A549 (cell line): Measurements from ENCODE around the gene HOXA10. TPM values are rescaled to one million over a fixed set of nuclear protein-coding genes. Genes with fewer than 3 reads are reported as not detected.

Source experiments
- ATAC-seq, 2 experiments: fragments of 200-7000 bp in 1 of 2; fragments of >200 bp in 1 of 2; cut with Nextera tagmentation in 1 of 2; cut with Tn5 transposase in 1 of 2; 3 replicates each; pipeline versions ENCODE4 v1.8.0 to v1.9.1; 2018 to 2020; ENCODE audit warnings: mild to moderate bottlenecking in 1 of 2, moderate library complexity in 1 of 2
- CTCF ChIA-PET: fragments of 300-600 bp; sonication (Branson Sonifier 250); formaldehyde crosslinking; extraction: SDS; loops from one replicate; lab custom pipeline; 2021; ENCODE audit warnings: antibody characterized with exemption, inconsistent platforms; lab: Yijun Ruan, JAX
- POLR2A ChIA-PET: fragments of 350-600 bp; formaldehyde crosslinking; extraction: SDS; loops from one replicate; lab custom pipeline; 2021; ENCODE audit warnings: antibody characterized with exemption, inconsistent platforms; lab: Yijun Ruan, JAX
- DNase-seq, 2 experiments: peaks; one replicate each; pipeline versions ENCODE4 v3.0.0 to v3.0.0-alpha.2; 2011 to 2016; ENCODE audit warnings: low read depth in 1 of 2, low spot score in 1 of 2
- FAIRE-seq: peaks from 2 replicates; lab custom pipeline; 2011; peaks lifted over from hg19 to GRCh38; lab: Jason Lieb, UNC
- H3K27ac ChIP-seq, 2 experiments: fragments of >200 bp; sonication (Bioruptor Twin); formaldehyde crosslinking; 3 replicates each; pipeline ENCODE4 v1.5.1; 2016 to 2017
- H3K4me1 ChIP-seq: fragments of >200 bp; sonication (Bioruptor Twin); formaldehyde crosslinking; 3 replicates; pipeline ENCODE4 v1.6.1; 2016
- H3K4me2 ChIP-seq: fragments of >200 bp; sonication (Bioruptor Twin); formaldehyde crosslinking; 3 replicates; pipeline ENCODE4 v1.6.1; 2016
- H3K4me3 ChIP-seq: fragments of >200 bp; sonication (Bioruptor Twin); formaldehyde crosslinking; 3 replicates; pipeline ENCODE4 v1.5.1; 2016
- H3K9me3 ChIP-seq: fragments of >200 bp; sonication (Bioruptor Twin); formaldehyde crosslinking; 3 replicates; pipeline ENCODE4 v1.6.1; 2016
- BHLHE40 ChIP-seq: IDR thresholded peaks from 2 replicates; pipeline ENCODE4 v1.6.1; 2012; ENCODE audit warnings: low read depth, low read length, inconsistent platforms
- CEBPB ChIP-seq, 2 experiments: fragments of >200 bp in 1 of 2; sonication (Bioruptor Twin) in 1 of 2; formaldehyde crosslinking in 1 of 2; IDR thresholded peaks; 2 replicates each; pipeline ENCODE4 v1.6.1; 2012 to 2016
- CHD2 ChIP-seq: fragments of 150-350 bp; IDR thresholded peaks from 2 replicates; pipeline ENCODE4 v1.6.1; 2014; ENCODE audit warnings: low read length; ENCODE audit not compliant: partially characterized antibody
- CHD4 ChIP-seq: fragments of 200-600 bp; sonication (generic); IDR thresholded peaks from 2 replicates; pipeline ENCODE4 v1.6.1; 2016; ENCODE audit warnings: antibody characterized with exemption, mild to moderate bottlenecking, borderline replicate concordance
- FOSL2 ChIP-seq, 2 experiments: fragments of 450-650 bp in 1 of 2; fragments of >200 bp in 1 of 2; sonication (Bioruptor Twin) in 1 of 2; formaldehyde crosslinking; IDR thresholded peaks; 2 replicates each; pipeline versions ENCODE4 v1.5.0 to v1.6.1; 2016 to 2020; ENCODE audit warnings: mild to moderate bottlenecking in 1 of 2, moderate library complexity in 1 of 2
- GATA3 ChIP-seq: IDR thresholded peaks from 2 replicates; pipeline ENCODE4 v1.6.1; 2012; ENCODE audit warnings: borderline replicate concordance
- HDAC2 ChIP-seq: fragments of 200-600 bp; sonication (generic); IDR thresholded peaks from 2 replicates; pipeline ENCODE4 v1.6.1; 2016
- JUN ChIP-seq, 2 experiments: fragments of >200 bp; sonication (Bioruptor Twin); formaldehyde crosslinking; IDR thresholded peaks; 2 replicates in 1 of 2; 3 replicates in 1 of 2; pipeline ENCODE4 v1.6.1; 2016 to 2017
- MAX ChIP-seq: IDR thresholded peaks from 2 replicates; pipeline ENCODE4 v1.6.1; 2012
- PHF8 ChIP-seq: fragments of 200-600 bp; sonication (generic); IDR thresholded peaks from 2 replicates; pipeline ENCODE4 v1.6.1; 2016; ENCODE audit warnings: low read depth, mild to moderate bottlenecking, antibody characterized with exemption, moderate library complexity, borderline replicate concordance
- POLR2AphosphoS2 ChIP-seq: conservative IDR thresholded peaks from 2 replicates; pipeline ENCODE4 v1.6.1; 2012; ENCODE audit warnings: low read length, improper control_type of control experiment, inconsistent platforms
- RAD21 ChIP-seq, 2 experiments: fragments of >200 bp in 1 of 2; sonication (Bioruptor Twin) in 1 of 2; formaldehyde crosslinking in 1 of 2; IDR thresholded peaks in 1 of 2; conservative IDR thresholded peaks in 1 of 2; 2 replicates in 1 of 2; 3 replicates in 1 of 2; pipeline ENCODE4 v1.6.1; 2012 to 2018; ENCODE audit warnings: inconsistent platforms in 1 of 2
- RARB ChIP-seq: fragments of 250-450 bp; sonication (Bioruptor Pico); IDR thresholded peaks from 2 replicates; pipeline ENCODE4 v1.8.0; 2021; ENCODE audit warnings: mild to moderate bottlenecking, moderate library complexity
- RCOR1 ChIP-seq: fragments of 150-350 bp; IDR thresholded peaks from 2 replicates; pipeline ENCODE4 v1.6.1; 2014; ENCODE audit warnings: antibody characterized with exemption, low read length, low read depth
- SMC3 ChIP-seq: fragments of >200 bp; sonication (Bioruptor Twin); formaldehyde crosslinking; IDR thresholded peaks from 3 replicates; pipeline ENCODE4 v1.6.1; 2018; ENCODE audit warnings: inconsistent platforms
- TP53 ChIP-seq: fragments of 250-450 bp; sonication (Bioruptor Pico); IDR thresholded peaks from 2 replicates; pipeline ENCODE4 v1.5.0; 2021; ENCODE audit warnings: mild to moderate bottlenecking, moderate library complexity
- ZFP36 ChIP-seq: fragments of 450-650 bp; IDR thresholded peaks from 2 replicates; pipeline ENCODE4 v1.6.1; 2014; ENCODE audit warnings: borderline replicate concordance; ENCODE audit not compliant: partially characterized antibody
- WGBS: methylation state at CpG from one replicate; pipeline ENCODE4 v1.1.6; 2017; ENCODE audit errors: missing lambda C conversion rate; 5-methylcytosine and 5-hydroxymethylcytosine counted together
- polyA plus RNA-seq, 4 experiments: library from polyadenylated mRNA; depleted of rRNA in 3 of 4; stranded (reverse); fragments of >200 nt; fragmentation: RNase III in 1 of 4; extraction: RNeasy Plus Mini Kit Qiagen cat#74134 plus additional on column Dnase treatment in 1 of 4; gene quantifications; 2 replicates in 3 of 4; 3 replicates in 1 of 4; pipeline ENCODE4 v1.2.3, GENCODE V29; 2011 to 2017
- TF ChIP-seq, protein P1 (sequence below): fragments of 250-450 bp; sonication (Bioruptor Pico); IDR thresholded peaks from 2 replicates; pipeline ENCODE4 v1.5.0; 2020; ENCODE audit warnings: low read depth, mild to moderate bottlenecking, moderate library complexity
- TF ChIP-seq, protein P2 (sequence below): fragments of >200 bp; sonication (Bioruptor Twin); formaldehyde crosslinking; IDR thresholded peaks from 3 replicates; pipeline ENCODE4 v1.5.1; 2016

HOXA10 gene
- polyA plus RNA-seq, 2 of the 4 experiments (the other 2 are of a cell fraction), result 5.2 to 7.7 TPM

GRCh38 chr7:27142580-27143022, 31.5 kb downstream of the HOXA10 start:
- Histone ChIP-seq H3K4me1 (peaks cover 12% of the 10 kb centered on the region; the same call in 2 of the 3 replicates), H3K9me3 (no peaks in the 10 kb centered on the region), H3K27ac (peak overlapping the region; percentile 79 to 93), H3K4me2 (peak overlapping the region; percentile 87), H3K4me3 (peak overlapping the region; percentile 72)
- CTCF ChIA-PET, result interaction anchor here (1.3 to 11.1 kb wide), 18 partner anchors 9 to 773 kb away, joined by 4 to 160 read pairs (median 8); partner anchors contain the start of genes HOXA3, HOXA4 and HOXA9
- ATAC-seq (peak; percentile 52 to 67), FAIRE-seq (no peak), DNase-seq (no peak)
- 41% methylated on average over 29 of the region's 29 CpGs for WGBS
- POLR2A ChIA-PET, result interaction anchor here (1.0 to 2.3 kb wide), 5 partner anchors 23 to 443 kb away, joined by 3 to 12 read pairs (median 5); partner anchors contain the start of gene SKAP2
- TF ChIP-seq TP53 (CRISPR knock-in tag) (no peak), CHD4 (no peak), CHD2 (no peak), ZFP36 (no peak), RCOR1 (no peak), HDAC2 (no peak), RARB (CRISPR knock-in tag) (no peak), PHF8 (no peak), CEBPB (IDR thresholded peaks at IDR 0.05) (no peak), GATA3 (no peak), FOSL2 (IDR thresholded peaks at IDR 0.05) (no peak), FOSL2 (CRISPR knock-in tag; IDR thresholded peaks at IDR 0.05) (no peak), RAD21 (conservative IDR thresholded peaks at IDR 0.05 in 1 of 2, IDR thresholded peaks at IDR 0.05 in 1 of 2) (no peak), POLR2AphosphoS2 (no peak)
- TF ChIP-seq, protein P1, sequence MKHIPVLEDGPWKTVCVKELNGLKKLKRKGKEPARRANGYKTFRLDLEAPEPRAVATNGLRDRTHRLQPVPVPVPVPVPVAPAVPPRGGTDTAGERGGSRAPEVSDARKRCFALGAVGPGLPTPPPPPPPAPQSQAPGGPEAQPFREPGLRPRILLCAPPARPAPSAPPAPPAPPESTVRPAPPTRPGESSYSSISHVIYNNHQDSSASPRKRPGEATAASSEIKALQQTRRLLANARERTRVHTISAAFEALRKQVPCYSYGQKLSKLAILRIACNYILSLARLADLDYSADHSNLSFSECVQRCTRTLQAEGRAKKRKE (CRISPR knock-in tag), result no peak

DNA sequence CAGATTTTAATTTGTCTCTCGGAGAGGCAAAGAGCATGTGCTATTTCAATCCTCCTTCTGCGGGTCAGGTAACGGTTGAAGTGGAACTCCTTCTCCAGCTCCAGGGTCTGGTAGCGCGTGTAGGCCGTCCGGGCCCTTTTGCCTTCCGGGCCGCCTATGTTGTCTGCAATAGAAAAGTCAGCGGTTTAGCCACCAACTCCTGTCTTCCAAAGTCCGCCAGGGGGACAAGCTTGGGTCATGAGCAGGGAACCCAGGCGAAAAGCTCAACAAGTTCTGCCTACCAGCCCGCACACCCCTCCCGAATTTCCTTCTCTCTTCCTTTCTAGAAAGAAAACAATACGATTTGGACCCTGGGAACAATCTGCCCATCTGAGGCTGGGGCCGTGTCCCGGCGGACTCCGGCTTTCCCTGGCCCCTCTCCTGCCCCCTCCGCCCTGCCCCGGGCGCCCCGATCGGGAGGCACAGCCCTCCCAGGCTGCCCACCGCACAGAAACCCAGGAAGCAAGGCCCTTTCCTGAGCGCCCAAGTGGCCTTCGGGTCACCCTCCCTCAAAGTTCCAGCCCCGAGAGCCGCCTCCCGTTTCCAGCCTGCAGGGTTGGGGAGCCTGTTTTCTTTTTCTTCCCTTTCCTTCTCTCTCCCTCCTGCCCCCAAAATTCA, 32.1 kb downstream of the HOXA10 start:
- ChIA-PET CTCF (interaction anchor here (0.6 to 11.1 kb wide), 14 partner anchors 9 to 773 kb away, joined by 3 to 160 read pairs (median 10); partner anchors contain the start of genes HOXA3, HOXA4 and HOXA9), POLR2A (interaction anchor here (0.7 to 2.3 kb wide), 5 partner anchors 14 to 278 kb away, joined by 3 to 12 read pairs (median 5); partner anchors contain the start of genes HOXA7 and SKAP2)
- 45% methylated on average over 29 of the region's 30 CpGs for WGBS
- TF ChIP-seq BHLHE40 (no peak), JUN (IDR thresholded peaks at IDR 0.05) (0 out of 5 replicates have a peak, but pooled peaks of 1 of the 2 experiments have one; percentile 28), CHD2 (no peak), SMC3 (0 out of 3 replicates have a peak, but pooled peaks have one; percentile 17), TP53 (CRISPR knock-in tag) (no peak), MAX (0 out of 2 replicates have a peak, but pooled peaks have one; percentile 17)
- TF ChIP-seq, protein P2, sequence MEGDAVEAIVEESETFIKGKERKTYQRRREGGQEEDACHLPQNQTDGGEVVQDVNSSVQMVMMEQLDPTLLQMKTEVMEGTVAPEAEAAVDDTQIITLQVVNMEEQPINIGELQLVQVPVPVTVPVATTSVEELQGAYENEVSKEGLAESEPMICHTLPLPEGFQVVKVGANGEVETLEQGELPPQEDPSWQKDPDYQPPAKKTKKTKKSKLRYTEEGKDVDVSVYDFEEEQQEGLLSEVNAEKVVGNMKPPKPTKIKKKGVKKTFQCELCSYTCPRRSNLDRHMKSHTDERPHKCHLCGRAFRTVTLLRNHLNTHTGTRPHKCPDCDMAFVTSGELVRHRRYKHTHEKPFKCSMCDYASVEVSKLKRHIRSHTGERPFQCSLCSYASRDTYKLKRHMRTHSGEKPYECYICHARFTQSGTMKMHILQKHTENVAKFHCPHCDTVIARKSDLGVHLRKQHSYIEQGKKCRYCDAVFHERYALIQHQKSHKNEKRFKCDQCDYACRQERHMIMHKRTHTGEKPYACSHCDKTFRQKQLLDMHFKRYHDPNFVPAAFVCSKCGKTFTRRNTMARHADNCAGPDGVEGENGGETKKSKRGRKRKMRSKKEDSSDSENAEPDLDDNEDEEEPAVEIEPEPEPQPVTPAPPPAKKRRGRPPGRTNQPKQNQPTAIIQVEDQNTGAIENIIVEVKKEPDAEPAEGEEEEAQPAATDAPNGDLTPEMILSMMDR, result peak; percentile 22; the same call in 1 of the 3 replicates
- Histone ChIP-seq H3K4me3 (peak overlapping the region; percentile 72), H3K9me3 (no peaks in the 10 kb centered on the region), H3K4me1 (peaks cover 17% of the 10 kb centered on the region), H3K4me2 (peak overlapping the region; percentile 87), H3K27ac (peak overlapping the region; percentile 79 to 93)
- ATAC-seq (peak; percentile 64 to 76), FAIRE-seq (no peak), DNase-seq (peak; percentile 80 to 87)
